SK-N-SH treated with all-trans-retinoic acid at 6 μM for 48 hours (cell line): Measurements from ENCODE around the gene LRRFIP2.

Experiments
- ATAC-seq: fragments of 200-7000 bp; cut with Tn5 transposase; 3 replicates; pipeline ENCODE4 v1.9.1; 2020; ENCODE audit warnings: mild to moderate bottlenecking, moderate library complexity
- BACH2 ChIP-seq: fragments of 250-450 bp; sonication (Bioruptor Pico); IDR thresholded peaks from 2 replicates; pipeline ENCODE4 v1.9.0; 2021; ENCODE audit warnings: mild to moderate bottlenecking, borderline replicate concordance
- CREB5 ChIP-seq: fragments of 250-450 bp; sonication (Bioruptor Pico); IDR thresholded peaks from 2 replicates; pipeline ENCODE4 v1.5.1; 2020; ENCODE audit warnings: low read depth, mild to moderate bottlenecking, moderate library complexity
- CSDC2 ChIP-seq: fragments of 250-450 bp; sonication (Bioruptor Pico); IDR thresholded peaks from 2 replicates; pipeline ENCODE4 v1.5.0; 2020; ENCODE audit warnings: mild to moderate bottlenecking, moderate library complexity
- CSRNP3 ChIP-seq: fragments of 250-450 bp; sonication (Bioruptor Pico); IDR thresholded peaks from 2 replicates; pipeline ENCODE4 v1.5.1; 2021; ENCODE audit warnings: mild to moderate bottlenecking, moderate library complexity
- ESRRG ChIP-seq: fragments of 250-450 bp; sonication (Bioruptor Pico); IDR thresholded peaks from 2 replicates; pipeline ENCODE4 v1.6.1; 2021; ENCODE audit warnings: mild to moderate bottlenecking
- GLIS3 ChIP-seq: fragments of 250-450 bp; sonication (Bioruptor Pico); IDR thresholded peaks from 2 replicates; pipeline ENCODE4 v1.5.0; 2020; ENCODE audit warnings: mild to moderate bottlenecking, moderate library complexity
- ISL1 ChIP-seq: fragments of 250-450 bp; sonication (Bioruptor Pico); IDR thresholded peaks from 2 replicates; pipeline ENCODE4 v2.1.2; 2022; ENCODE audit warnings: mild to moderate bottlenecking, moderate library complexity
- OSR1 ChIP-seq: fragments of 250-450 bp; sonication (Bioruptor Pico); IDR thresholded peaks from 2 replicates; pipeline ENCODE4 v1.8.0; 2022; ENCODE audit warnings: moderate library complexity, mild to moderate bottlenecking, inconsistent platforms
- POU6F1 ChIP-seq: fragments of 250-450 bp; sonication (Bioruptor Pico); IDR thresholded peaks from 2 replicates; pipeline ENCODE4 v1.8.0; 2021; ENCODE audit warnings: low read depth, mild to moderate bottlenecking, moderate library complexity, borderline replicate concordance
- PPARA ChIP-seq: fragments of 250-450 bp; sonication (Bioruptor Pico); IDR thresholded peaks from 2 replicates; pipeline ENCODE4 v1.5.0; 2020; ENCODE audit warnings: mild to moderate bottlenecking, borderline replicate concordance
- RARB ChIP-seq: fragments of 250-450 bp; sonication (Bioruptor Pico); IDR thresholded peaks from 2 replicates; pipeline ENCODE4 v1.8.0; 2021; ENCODE audit warnings: mild to moderate bottlenecking, moderate library complexity
- SNAI2 ChIP-seq: fragments of 250-450 bp; sonication (Bioruptor Pico); IDR thresholded peaks from 2 replicates; pipeline ENCODE4 v1.5.0; 2020; ENCODE audit warnings: mild to moderate bottlenecking, moderate library complexity
- TCF4 ChIP-seq: fragments of 250-450 bp; sonication (Bioruptor Pico); IDR thresholded peaks from 2 replicates; pipeline ENCODE4 v1.8.0; 2021; ENCODE audit warnings: mild to moderate bottlenecking, moderate library complexity, borderline replicate concordance
- TOX ChIP-seq: fragments of 250-450 bp; sonication (Bioruptor Pico); IDR thresholded peaks from 2 replicates; pipeline ENCODE4 v1.8.0; 2021; ENCODE audit warnings: mild to moderate bottlenecking, moderate library complexity, borderline replicate concordance
- ZC3H10 ChIP-seq: fragments of 250-450 bp; sonication (Bioruptor Pico); IDR thresholded peaks from 2 replicates; pipeline ENCODE4 v1.5.1; 2021; ENCODE audit warnings: mild to moderate bottlenecking, moderate library complexity
- ZFP3 ChIP-seq: fragments of 250-450 bp; sonication (Bioruptor Pico); IDR thresholded peaks from 2 replicates; pipeline ENCODE4 v1.5.0; 2020; ENCODE audit warnings: mild to moderate bottlenecking, moderate library complexity
- ZFP30 ChIP-seq: fragments of 450-650 bp; formaldehyde crosslinking; IDR thresholded peaks from 2 replicates; pipeline ENCODE4 v1.5.0; 2022; ENCODE audit warnings: mild to moderate bottlenecking, moderate library complexity
- ZNF565 ChIP-seq: fragments of 450-650 bp; formaldehyde crosslinking; conservative IDR thresholded peaks from 2 replicates; pipeline ENCODE4 v1.5.0; 2020; ENCODE audit warnings: low read depth, mild to moderate bottlenecking, moderate library complexity
- ZNF70 ChIP-seq: fragments of 450-650 bp; formaldehyde crosslinking; IDR thresholded peaks from 2 replicates; pipeline ENCODE4 v1.5.0; 2020; ENCODE audit warnings: mild to moderate bottlenecking, moderate library complexity
- ZNF8 ChIP-seq: fragments of 450-650 bp; formaldehyde crosslinking; IDR thresholded peaks from 2 replicates; pipeline ENCODE4 v1.5.0; 2020; ENCODE audit warnings: mild to moderate bottlenecking, moderate library complexity
- TF ChIP-seq, protein P1 (sequence below): fragments of 250-450 bp; sonication (Bioruptor Pico); IDR thresholded peaks from 2 replicates; pipeline ENCODE4 v1.8.0; 2020; ENCODE audit warnings: mild to moderate bottlenecking, moderate library complexity, borderline replicate concordance

LRRFIP2 gene, protein sequence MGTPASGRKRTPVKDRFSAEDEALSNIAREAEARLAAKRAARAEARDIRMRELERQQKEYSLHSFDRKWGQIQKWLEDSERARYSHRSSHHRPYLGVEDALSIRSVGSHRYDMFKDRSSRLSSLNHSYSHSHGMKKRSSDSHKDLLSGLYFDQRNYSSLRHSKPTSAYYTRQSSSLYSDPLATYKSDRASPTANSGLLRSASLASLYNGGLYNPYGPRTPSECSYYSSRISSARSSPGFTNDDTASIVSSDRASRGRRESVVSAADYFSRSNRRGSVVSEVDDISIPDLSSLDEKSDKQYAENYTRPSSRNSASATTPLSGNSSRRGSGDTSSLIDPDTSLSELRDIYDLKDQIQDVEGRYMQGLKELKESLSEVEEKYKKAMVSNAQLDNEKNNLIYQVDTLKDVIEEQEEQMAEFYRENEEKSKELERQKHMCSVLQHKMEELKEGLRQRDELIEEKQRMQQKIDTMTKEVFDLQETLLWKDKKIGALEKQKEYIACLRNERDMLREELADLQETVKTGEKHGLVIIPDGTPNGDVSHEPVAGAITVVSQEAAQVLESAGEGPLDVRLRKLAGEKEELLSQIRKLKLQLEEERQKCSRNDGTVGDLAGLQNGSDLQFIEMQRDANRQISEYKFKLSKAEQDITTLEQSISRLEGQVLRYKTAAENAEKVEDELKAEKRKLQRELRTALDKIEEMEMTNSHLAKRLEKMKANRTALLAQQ

DNA sequence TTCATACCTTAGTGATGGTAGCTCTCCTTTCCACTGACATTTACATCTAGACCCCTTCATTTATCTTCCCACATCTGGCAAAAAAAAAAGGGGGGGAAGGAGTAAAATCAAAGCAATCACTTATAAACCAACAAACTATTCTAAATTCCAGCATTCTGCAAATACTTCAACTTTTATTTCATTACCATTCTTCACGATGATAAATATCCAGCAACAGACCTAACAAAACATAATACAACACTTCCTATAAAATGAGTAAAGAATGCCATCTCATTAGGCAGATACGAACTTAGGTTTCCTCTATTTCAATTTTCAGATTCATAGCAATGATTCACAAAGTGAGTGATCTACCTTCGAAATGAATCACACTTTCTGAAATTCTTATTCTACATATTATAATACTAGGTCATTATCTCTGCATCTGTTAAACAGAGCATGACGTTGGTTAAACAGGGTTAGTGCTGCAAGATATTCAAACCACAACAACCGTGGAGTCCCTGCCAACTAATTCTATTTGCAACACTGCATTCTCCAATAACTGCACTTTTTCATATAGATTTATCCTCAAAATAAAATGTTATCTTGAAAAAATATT is at the start of gene LRRFIP2:
TSS of gene LRRFIP2 (minus strand) at position 51 of the 595 bp plus-strand sequence. CDS start 25,599 bp downstream, outside the sequence.
- ATAC-seq, result 0 out of 3 replicates have a peak, but pooled peaks have one; percentile 3
- no peak for TF ChIP-seq ZFP3 (CRISPR knock-in tag)
- no peak for TF ChIP-seq POU6F1 (CRISPR knock-in tag)
- TF ChIP-seq ZNF8 (CRISPR knock-in tag), result no peak
- TF ChIP-seq PPARA (CRISPR knock-in tag), result no peak
- no peak for TF ChIP-seq OSR1 (CRISPR knock-in tag)
- TF ChIP-seq CREB5 (CRISPR knock-in tag), result no peak
- TF ChIP-seq ZNF565 (CRISPR knock-in tag), result no peak
- TF ChIP-seq CSRNP3 (CRISPR knock-in tag), result no peak
- no peak for TF ChIP-seq TOX (CRISPR knock-in tag)
- no peak for TF ChIP-seq ZFP30 (CRISPR knock-in tag)
- TF ChIP-seq, protein P1, sequence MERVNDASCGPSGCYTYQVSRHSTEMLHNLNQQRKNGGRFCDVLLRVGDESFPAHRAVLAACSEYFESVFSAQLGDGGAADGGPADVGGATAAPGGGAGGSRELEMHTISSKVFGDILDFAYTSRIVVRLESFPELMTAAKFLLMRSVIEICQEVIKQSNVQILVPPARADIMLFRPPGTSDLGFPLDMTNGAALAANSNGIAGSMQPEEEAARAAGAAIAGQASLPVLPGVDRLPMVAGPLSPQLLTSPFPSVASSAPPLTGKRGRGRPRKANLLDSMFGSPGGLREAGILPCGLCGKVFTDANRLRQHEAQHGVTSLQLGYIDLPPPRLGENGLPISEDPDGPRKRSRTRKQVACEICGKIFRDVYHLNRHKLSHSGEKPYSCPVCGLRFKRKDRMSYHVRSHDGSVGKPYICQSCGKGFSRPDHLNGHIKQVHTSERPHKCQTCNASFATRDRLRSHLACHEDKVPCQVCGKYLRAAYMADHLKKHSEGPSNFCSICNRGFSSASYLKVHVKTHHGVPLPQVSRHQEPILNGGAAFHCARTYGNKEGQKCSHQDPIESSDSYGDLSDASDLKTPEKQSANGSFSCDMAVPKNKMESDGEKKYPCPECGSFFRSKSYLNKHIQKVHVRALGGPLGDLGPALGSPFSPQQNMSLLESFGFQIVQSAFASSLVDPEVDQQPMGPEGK, result no peak
- TF ChIP-seq TCF4 (CRISPR knock-in tag), result no peak
- TF ChIP-seq RARB (CRISPR knock-in tag), result no peak

- TF ChIP-seq SNAI2 (CRISPR knock-in tag) (no peak), TOX (CRISPR knock-in tag) (no peak), CSRNP3 (CRISPR knock-in tag) (no peak), ISL1 (no peak), ZC3H10 (CRISPR knock-in tag) (no peak), ZNF8 (CRISPR knock-in tag) (no peak), BACH2 (CRISPR knock-in tag) (no peak)
- no peak for ATAC-seq
These were observed 49.2 kb upstream of the LRRFIP2 start for GRCh38 chr3:37223576-37223975.

GRCh38 chr3:37223141-37223558 is 48.8 kb upstream of the LRRFIP2 start:
- no peak for ATAC-seq
- TF ChIP-seq ZNF70 (CRISPR knock-in tag) (no peak), CREB5 (CRISPR knock-in tag) (no peak), PPARA (CRISPR knock-in tag) (no peak), ZC3H10 (CRISPR knock-in tag) (no peak), ZNF565 (CRISPR knock-in tag) (no peak), ZFP3 (CRISPR knock-in tag) (no peak), TOX (CRISPR knock-in tag) (no peak), GLIS3 (no peak), BACH2 (CRISPR knock-in tag) (no peak), CSRNP3 (CRISPR knock-in tag) (no peak), CSDC2 (CRISPR knock-in tag) (no peak), ESRRG (CRISPR knock-in tag) (no peak), ZNF8 (CRISPR knock-in tag) (no peak)
- TF ChIP-seq, protein P1, result no peak
